OCI-LY3 (cell line): Measurements from ENCODE around the gene RRM2.

Experiments used
- CTCF ChIP-seq: fragments of 200-600, 300-600 bp; sonication (generic); IDR thresholded peaks from 2 replicates; pipeline ENCODE4 v1.5.1; 2014; ENCODE audit warnings: antibody characterized with exemption, low read length, low read depth
- EZH2phosphoT487 ChIP-seq: fragments of 200-600 bp; shearing (Covaris generic); IDR thresholded peaks from 2 replicates; pipeline ENCODE4 v1.6.1; 2018; ENCODE audit warnings: antibody characterized with exemption, mixed run types, low read depth

GRCh38 chr2:10161206-10161931 is 38.8 kb downstream of the RRM2 start:
- TF ChIP-seq CTCF (no peak), EZH2phosphoT487 (no peak)
